Eye (tissue), 1 donor: ENCODE data around the gene MLC1.

Experiments used
- DNase-seq: peaks from one replicate; pipeline ENCODE4 v3.0.0-alpha.2; 2015

The MLC1 gene

DNA sequence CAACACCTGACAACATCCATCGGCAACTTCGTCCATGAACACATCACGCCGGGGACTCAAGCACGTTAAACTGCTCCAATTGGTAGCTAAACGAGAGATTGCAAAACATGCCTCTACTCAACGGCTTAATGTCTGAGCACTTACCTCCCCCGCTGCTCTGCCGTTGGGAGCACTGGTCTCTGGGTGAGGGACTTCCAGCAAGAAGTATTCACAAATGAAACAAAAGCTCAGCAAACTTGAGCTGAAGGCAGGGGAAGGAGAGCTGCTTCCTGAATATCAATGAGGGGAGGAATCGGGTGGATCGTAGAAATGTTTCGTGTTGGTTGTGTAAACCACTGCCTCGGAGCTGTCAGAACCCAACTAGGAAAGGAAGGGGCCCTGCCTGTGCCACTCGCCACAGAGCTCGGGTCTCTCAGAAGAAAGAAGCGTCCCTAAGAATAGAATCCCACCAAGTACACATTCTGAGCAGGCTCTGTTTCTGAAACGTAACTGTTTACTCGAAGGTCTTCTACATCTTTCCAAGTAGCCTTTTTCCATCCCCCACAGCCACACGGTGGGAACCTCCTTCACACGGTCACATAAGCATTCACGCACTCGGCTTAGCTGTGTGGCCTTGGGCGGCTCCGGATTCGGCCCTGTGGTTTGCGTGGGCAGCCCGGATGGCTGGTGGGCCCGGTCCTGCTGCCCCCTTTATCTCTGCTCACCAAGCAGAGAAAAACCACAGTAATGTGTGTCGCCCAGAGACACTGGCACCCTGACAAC, at the start of gene MLC1:
Gene MLC1, minus strand, starts transcription at position 216 of the 762 bp plus-strand sequence. CDS start 524 bp downstream, outside the sequence.
- peak; percentile 29 for DNase-seq

DNA sequence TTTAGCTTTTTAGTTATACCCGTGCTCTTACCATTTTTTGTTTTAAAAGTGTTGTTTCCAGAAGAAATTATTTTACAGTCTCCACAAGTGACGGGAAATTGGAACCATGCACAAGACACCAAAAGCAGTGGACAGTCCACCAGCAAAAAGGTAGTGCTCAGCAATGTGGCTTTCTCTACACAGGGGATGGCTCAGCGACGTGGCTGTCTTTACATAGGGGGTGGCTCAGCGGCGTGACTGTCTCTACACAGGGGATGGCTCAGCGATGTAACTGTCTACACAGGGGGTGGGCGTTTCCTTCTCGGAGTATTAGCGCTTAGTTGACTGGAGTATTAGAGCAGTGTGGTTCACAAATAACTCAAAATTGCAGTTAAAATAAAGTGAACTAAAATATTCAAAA, 49.3 kb upstream of the MLC1 start:
- DNase-seq, result no peak

DNA sequence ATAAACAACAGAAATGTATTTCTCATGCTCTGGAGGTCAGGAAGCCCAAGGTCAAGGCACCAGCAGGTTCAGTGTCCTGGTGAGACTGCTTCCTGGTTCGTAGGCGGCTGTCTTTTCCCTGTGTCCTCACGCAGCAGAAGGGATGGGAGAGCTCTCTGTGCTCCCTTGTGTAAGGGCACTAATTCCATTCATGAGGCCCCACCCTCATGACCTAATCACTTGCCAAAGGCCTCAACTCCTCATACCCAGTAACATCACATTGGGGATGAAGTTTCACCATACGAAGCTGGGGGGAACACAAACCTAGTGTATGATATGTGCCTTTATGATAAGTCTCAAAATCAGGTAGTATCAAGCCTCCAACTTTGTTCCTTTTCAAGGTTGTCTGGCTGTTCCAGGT, 46.7 kb upstream of the MLC1 start:
- DNase-seq, result no peak

DNA sequence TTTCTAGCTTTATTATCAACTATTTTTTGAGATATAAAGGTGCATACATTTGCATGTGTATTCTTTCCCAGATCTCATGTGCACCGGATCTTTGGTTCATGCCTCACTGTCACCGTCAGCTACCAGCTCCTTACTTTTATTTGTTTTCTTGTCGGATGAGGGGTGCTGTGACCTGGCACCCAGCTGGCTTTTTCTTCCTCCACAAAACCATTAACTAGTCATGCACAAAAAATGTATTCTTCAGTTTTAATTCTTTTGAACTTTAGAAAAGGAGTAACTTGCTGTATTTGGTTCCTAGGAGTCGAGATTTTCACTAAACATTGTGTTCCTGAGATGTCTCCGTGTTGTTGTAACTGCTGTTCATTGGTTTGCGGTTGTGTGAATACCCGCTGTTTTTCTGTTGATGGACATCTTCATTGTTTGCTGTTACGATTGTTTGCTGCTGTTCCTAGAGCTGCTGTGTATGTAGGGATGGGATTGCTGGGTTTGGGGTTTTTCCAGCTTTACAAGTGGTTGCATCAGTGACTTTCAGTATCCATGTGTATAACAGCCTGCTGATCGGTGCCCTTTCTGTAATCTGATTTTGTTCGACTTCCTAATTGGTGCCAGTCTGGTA, 44.0 kb upstream of the MLC1 start:
- DNase-seq, result no peak

DNA sequence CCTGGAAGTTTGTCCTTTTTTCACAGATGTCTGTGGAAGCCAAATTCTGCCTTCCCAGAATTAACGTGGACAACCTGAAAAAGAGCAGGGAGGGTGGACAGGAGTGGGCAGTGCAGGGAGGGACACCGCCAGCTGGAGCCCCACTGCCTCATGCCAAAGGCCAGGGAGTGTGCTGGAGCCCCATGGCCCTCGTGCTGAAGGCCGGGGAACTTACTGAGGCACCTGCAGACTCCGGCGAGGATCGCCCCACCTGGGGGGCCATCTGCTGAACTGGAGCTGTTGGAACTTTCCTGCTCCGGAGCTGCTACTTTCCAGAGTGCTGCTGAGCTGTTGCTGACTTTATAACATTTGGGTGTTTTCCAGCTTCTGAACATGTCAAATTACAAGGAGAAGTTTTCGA, 39.8 kb upstream of the MLC1 start:
- no peak for DNase-seq

DNA sequence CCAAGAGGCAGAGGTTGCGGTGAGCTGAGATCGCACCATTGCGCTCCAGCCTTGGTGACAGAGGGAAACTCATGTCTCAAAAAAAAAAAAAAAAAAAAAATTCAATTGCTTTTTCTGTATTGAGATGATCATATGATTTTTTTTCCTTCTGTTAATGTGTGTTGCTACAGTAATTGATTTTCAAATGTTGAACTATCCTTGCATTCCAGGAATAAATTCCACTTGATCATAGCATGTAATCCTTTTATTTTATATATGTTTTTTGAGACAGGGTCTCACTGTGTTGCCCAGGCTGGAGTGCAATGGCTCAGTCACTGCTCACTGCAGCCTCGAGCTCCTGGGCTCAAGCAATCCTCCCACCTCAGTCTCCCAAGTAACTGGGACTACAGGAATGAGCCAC, 37.9 kb upstream of the MLC1 start:
- no peak for DNase-seq

DNA sequence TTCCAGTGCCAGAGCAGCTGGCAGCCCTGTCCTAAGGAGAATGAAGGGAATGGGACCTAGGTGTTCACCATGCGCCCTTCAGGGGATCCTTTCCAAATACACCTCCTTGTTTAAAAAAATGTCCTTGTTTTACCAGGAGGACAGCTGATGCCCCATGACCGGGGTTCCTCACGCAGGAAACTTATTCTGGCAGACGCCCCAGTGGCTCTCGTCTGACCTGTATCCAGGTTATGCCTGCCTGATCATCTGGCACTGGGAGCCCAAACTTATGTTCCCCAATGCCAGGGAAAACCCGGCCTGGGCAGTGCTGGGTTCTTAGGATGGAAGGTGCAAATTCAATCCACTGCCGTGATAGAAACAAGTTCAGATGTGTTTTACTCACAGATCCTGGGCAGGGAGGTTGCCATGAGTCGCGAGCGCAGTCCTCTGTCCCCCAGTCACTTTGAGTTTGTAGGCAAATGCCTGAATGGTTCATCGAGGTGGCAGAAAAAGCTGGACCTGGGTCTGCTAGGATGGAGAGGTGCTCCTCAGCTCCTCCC, 36.0 kb upstream of the MLC1 start:
- DNase-seq, result no peak

DNA sequence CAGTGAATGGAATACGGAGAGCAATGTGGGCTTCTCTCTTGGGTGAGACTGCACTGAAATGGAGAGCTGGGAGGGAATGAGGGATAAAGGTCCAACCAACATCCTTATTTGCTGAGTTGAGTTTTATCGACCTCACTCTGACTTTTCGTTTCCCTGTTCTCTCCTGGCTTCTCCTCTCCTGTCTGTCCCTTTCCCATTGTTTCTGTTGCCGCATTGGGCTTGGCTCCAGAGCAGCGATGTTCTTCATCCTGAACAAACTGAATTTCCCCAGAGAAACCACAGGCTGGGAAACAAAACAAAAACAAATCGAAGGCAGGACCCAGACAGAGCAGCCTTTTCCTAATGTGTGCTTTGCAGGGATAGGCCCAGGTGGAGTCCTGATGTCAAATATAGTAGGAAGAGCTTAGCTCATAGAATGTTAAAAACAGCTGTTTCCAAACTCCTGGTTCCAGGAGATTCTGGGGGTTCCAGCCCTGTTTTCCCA, 34.6 kb upstream of the MLC1 start:
- no peak for DNase-seq

DNA sequence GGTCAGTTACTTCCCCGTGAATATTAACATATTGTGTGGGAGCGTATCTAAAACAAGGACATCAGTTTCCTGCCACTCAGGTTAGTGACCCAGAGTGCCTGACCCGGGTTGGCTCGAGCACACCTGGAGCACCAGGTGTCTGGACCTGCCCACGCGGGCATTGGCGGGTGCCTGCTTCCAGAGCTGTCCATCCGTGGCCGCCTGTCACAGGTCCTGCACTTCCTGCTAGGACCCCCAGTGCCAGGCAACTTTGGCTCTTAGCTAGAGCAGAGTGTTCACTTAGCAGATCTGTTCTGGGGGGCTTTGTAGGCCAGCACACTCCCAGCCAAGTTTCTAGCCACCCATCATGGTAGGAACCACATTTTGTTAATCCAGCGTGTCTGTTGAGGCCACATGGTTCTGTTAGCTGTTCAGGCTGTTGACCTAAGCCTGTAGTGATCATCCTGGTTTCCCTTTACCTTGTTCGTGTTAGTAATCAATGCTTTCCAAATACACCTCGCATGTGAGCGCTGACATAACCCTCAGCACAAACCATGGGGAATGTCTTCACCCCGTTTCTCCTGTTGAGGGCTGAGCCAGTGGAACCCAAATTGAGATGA, 34.0 kb upstream of the MLC1 start:
- no peak for DNase-seq

DNA sequence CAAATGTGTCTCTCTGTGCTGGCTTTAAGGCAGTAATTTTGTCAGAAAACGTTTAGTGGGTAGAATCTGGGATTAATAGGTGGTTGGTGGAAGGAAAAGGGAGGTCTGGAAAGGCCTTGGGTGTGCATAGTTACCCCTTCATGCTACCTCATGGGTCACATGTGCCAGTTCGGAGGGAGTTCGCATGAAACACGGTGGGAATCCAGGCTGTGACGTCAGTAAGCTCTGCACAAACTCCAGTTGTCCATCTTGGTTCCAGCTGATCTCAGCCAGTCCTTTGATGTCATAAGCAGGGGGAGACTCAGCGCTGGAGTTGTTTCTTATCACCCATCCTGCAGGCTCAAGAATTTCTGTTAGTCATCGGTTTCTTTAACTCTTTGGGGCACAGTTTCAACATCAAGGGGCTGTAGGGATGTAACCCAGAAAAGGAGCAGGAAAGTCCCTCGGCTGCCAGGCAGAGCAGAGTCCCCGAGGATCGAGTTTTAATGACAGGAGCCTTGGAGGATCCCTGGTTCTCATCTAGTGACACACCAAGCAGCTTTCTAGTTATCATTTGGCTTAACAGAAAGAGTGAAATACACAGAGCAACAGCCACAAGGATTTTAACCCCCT, 33.4 kb upstream of the MLC1 start:
- DNase-seq, result peak; percentile 40

DNA sequence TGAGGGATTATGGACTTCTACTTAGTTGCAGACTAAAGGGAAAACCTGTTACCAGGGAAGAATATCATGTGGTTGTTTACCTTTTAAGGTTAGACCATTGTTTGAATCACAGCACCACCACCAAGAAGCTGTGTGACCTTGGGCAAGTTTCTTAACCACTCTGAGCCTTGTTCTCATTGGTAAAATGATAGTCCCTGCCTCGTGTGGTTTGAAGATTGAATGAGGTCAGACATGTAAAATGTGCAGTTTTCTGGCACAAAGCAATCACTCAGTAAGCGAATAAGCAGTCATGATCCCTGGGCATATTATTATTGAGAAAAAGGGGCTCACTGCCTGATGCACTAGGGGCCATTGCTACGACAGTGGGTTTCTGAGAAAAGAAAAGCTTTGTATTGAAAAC, 32.9 kb upstream of the MLC1 start:
- no peak for DNase-seq

DNA sequence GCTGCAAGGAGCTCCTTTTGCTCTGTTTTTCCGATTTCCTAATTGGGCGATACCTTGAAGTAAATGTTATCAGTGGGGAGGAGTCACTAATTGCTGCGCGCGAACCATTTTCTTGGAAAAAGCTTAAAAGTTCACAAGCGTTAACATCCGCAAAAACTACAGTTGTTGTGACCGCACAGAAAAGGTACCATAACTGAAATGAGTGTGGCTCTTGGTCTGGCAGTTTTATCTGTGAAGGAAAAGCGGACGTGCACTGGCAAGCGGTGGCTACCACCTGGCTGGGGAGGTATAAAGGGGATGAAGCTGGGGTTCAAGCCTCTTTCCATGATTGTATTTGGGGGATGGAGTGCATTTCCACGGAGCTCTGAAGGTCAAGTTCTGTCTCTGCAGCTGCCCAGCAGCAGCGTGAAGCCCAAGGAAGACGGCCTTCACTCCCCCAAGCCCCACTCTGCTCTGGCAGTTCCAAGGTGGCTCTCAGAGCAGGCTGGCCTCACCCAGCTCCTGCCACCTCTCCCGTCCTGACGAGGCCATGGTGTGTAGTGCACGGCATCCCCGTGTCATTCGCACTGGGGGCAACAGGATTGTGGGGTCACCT, 32.0 kb upstream of the MLC1 start:
- no peak for DNase-seq

DNA sequence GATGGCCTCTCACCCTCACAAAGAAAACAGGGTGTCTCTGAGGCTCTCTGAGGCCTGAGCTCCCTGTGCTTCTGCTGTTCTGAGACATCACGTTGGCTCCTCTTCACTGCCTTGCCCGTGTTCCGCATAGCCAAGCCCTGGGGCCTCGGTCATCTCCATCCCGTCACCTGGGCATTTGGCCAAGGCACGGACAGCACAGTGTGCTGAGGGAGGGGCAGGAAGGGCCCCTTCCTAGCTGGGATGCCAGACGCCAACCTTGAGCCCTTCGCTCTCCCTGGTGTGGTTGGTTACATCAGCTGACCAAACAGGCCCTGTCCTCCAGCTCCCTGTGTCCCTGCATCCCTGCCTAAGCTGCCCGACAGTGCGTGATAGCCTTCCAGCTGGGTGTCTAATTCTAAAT, 30.5 kb upstream of the MLC1 start:
- no peak for DNase-seq

DNA sequence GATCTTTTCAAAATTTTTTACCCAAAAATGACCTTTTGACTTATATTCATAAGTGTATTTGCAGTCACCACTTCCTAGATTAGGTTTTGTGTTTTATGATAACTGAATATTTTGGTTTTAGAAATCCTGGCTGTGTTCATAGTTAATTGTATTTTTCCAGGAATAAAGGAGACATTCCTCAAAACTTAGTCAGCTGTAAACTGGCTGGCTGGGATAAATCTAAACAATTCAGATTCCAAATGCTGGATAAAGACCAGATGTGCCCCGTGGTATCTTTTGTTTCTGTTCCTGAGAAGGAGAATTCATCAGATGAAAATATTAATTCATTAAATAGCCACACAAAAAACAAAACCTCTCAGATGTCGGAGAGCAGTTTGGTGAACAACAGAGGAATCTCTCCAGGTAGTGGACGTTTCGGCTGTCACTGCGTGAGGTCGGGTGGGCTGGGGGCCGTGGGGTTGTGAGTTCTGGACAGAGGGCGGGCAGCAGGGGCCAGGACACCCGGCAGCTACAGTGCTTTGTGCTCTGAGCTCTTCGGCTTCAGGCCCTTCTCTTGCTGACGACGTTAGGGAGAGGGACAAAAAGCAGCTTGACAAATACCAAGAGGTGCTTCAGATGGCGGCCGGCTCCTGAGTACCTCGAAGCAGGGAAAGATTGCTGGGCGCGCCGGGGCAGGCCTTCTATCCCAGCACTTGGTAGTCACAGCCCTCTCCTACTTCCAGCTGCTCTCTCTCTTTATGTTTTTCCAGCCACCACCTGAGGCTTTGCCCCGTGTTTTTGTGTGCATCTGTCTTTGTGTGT, 29.2 kb upstream of the MLC1 start:
- peak; percentile 69 for DNase-seq

DNA sequence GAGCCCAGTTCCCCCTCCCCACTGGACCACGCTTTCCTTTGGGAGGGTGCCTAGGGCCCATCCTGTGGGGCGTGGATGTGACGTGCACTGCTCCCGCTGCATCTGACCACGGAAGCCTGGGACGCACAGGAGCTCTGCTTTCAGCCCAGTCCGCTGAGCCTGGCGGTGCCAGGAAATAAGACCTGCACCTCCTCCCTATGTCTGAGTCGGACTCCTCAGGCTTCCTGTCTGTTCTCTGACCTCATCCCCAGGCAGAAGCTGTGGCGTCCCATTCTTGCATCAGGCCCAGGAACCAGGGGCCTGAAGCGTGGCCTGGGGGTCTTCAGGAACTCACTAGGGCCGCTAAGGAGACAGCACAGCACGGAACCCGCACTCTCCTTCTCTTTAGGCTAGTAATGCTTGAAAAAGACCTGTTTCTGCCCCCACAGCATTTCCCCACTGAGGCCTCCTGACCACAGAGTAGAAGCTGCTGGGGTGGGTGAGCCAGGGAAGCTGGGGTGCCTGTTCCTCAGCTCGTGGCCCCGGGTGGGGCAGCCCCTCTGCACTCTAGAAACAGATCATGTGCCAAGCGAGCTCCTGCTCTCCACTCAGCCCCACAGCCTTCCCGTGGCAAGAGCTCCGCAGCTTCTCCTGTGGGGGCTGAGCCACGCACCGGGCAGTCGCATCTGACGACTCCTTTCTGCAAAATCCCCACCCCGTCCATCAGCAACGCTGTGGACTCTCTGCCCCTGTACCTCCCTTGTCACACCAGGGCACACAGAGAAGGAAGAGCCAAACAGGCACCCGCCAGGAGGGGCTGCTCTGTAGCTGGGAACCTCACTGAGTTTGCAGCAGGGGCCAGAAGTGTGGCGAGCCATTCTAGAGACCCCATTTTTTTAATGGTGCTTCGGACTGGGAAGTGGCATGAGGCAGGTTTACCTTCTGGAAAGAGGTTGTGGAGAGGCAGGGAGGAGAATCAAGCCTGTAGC, 27.2 kb upstream of the MLC1 start:
- no peak for DNase-seq

DNA sequence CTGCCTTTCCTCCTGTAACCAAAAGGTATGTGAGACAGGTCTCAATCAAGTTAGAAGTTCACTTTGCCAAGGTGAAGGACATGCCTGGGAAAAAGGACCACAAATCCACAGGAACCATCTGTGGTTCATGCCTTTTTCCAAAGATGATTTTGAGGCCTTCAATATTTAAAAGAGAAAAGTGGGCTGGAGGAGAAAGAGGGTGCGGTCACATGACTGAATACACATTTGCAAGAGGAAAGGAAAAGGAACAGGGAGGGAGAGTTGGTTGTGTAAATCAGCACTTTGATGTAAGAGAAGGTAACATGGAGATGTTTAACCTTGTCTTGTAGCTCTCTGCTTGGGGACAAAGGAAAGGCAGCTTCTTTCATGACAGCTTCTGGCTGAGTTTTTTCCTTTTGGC, 25.8 kb upstream of the MLC1 start:
- no peak for DNase-seq

DNA sequence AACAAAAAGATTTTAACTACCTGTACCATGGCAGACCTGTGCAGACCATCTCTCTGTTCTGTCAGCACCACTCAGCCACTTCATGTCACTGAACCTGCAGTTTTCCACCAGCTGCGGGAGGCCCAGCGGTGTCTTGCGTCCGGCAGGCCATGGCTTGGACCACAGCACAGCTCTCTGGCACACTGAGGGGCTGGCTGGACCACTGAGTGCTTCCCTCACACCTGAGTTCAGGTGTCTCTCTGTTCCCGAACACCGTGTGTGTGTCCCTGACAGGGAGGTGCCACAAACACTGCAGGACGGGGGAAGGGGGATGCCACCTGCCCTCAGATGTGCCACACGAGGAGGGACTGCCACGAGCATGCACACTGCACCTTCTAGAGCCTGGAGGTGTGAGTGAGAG, 22.3 kb upstream of the MLC1 start:
- no peak for DNase-seq

DNA sequence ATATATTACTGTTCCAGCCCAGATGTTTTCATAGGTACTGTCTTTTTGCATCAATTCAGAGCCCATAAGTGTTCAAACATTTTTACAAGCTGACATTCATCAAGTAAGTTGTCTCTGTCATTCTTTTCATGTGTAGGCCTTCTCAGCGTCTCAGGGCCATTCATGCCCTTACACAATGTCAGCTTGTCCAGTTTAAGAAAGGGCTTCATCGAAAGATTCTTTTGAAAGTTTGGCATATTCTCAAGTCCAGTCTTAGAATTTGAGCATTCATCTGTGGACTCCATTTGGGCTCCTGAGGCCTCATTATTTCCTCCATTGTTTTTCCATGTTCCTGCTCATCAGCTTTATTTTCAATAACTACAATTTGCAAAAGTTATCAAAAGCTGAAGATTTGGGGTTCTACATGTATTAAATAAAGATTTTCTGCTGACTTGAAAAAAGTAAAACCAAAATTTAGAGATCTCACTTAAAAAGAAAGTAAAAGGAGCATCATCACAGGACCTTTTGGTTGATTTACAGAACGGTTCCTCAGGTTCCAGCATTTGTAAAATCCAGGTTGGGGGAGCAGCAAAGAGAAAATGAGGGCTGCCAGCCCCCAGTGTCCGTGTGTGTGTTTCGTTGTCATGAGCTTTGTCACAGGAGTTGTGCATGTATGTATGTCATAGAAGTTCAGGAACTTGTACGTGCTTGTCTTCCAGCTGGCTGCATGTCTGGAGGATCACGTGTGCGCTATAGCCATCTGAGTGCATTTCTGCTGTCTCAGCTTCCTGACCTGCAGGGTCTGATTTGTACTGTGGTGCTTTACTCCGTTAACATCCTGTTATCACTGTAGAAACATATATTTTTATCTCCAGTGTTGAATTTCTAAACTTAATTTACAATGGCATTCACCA, 20.2 kb upstream of the MLC1 start:
- peak; percentile 83 for DNase-seq

DNA sequence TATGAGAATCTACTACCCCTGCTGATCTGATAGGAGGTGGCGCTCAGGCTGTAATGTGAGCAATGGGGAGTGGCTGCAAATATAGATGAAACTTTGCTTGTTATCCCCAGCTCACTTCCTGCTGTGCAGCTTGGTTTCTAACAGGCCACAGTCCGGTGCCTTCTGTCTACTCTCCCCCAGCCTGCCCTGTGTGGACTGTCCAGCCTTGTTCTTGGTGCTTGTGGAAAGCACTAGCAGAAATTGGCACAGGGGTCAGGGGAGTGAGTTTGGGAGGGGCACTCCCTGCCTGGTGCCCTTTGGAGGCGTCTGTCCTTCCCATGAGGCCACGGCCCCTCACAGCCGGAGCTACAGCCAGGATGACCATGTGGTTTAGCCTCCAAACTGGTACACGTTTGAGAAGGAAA, 18.9 kb upstream of the MLC1 start:
- DNase-seq, result no peak

DNA sequence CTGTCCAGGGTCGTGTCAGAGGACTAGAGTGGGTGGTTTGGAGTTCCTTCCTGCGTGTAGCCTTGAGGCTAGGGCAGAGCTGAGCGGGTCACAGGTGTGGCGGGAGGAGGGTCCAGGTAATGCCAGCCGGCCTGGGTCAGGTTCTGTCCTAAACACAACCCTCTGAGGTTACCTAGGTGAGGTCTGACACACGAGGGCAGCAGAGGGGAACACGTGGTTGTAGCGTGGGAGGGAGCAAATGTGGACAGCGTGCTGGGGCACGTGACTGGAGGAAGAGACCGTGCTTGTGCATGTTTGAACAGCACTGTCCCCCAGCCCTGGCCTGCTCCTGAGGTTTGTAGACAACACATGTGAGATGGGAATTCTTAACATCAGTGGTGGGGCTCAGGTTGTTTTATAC, 17.7 kb upstream of the MLC1 start:
- no peak for DNase-seq
